HG03457 (cell line): Measurements from ENCODE around the gene CNTNAP2.
"Not testable (repeated sequence)": the region's sequence is repeated elsewhere in the genome, so short reads cannot be mapped to it uniquely, and the experiment has no call there.

ENCODE experiments used
- ATAC-seq: cut with Tn5 transposase; IDR thresholded peaks from one replicate; pipeline ENCODE4 v1.9.1; 2021; ENCODE audit warnings: moderate number of reproducible peaks; ENCODE audit not compliant: unreplicated experiment

The CNTNAP2 gene

DNA sequence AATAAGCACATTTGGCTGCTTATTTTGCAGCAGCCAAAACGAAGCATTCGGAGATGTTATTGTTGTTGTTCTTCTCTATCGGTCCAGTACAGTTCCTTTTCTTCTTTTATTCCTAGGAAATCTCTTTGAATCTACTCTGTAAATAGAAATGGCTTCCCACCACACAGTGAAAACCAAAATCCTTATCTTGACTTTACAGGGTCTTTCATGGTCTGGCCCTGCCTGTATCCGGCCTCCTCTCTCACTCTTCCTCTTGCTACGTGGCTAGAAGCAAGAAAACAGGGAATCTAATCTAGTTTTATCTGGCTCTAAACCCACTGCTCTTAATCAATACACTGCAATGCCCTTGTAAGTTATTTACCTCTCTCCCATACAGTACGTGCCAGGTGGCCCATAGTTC lies 1547.9 kb downstream of the CNTNAP2 start:
- no peak for ATAC-seq

- no peak for ATAC-seq
Measured at GRCh38 chr7:147670759-147671158, 1554.2 kb downstream of the CNTNAP2 start.

DNA sequence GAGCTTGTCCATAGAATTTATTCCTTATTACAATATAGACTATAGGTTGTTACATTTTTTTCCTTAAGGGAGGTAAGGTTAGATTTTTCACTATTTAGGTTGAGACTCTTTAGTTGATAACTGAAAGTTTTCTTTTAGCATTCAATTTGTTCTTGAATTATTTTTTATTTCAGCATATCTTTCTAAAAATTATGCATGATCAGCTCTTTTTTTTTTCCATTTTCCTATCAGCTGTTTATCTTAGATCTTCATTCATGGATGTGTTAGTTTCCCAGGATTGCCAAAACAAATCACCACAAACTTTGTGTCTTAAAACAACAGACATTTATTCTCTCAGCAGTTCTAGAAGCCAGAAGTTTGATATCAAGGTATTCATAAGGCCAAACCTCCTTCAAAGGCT lies 1558.1 kb downstream of the CNTNAP2 start:
- ATAC-seq, result no peak

DNA sequence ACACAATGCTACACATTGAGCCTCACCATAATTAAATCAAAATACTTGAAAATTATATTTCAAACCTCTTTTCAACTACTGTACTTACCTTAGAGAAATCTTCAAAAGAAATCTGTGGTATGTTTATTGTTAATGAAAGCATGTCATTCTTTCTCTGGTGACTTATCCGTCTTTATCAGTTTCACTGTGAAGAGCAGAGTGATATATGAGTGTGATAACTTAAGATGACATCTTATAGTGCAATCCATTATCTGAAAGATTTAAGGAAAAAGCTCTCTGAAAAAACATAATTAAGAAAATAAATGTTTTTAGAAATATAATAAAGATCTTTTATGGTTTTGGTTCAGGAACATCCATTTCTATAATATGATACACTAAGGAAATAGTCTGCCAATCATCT lies 1562.3 kb downstream of the CNTNAP2 start:
- no peak for ATAC-seq

- ATAC-seq, result no peak
Measured at GRCh38 chr7:147681530-147681929, 1564.9 kb downstream of the CNTNAP2 start.

DNA sequence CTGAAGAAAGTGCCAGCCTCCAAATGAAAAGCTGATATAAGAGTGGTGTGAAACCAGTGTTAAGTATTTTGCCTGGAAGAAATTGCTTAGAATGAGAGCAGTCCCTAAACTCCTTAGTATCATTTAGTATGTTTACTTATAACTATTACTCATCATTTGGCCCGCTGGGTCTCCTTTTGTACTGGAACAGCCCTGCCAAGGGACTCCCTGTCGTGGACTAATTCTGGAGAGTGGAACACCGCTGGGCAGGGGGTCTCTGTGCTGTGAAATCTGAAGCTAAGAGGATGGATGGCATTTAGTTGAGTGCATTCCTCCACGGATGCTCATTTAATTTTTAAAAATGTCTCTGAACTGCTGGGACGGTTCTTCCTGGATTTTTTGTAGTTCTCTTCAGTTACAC lies 1584.1 kb downstream of the CNTNAP2 start:
- no peak for ATAC-seq

- ATAC-seq, result no peak
Measured at GRCh38 chr7:147707926-147708325, 1591.3 kb downstream of the CNTNAP2 start.

DNA sequence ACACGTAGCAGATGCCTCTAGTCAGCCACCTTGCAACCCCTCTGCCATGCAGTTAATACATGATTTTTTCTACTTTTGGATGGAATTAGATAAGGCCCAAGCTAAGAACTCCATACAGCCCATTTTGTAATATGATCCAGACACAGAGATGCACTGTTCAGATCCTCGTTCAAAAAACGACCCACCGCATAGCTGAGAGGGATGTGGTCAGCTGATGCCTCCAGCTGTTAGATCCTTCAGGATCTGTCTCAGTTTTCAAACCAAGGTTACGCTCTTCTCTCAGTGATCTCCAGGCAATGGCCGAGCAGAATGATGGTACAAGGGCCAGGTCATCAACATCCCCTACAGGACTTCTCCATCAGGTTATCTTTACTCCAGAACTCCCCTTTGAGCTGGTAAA lies 1592.3 kb downstream of the CNTNAP2 start:
- ATAC-seq, result no peak

GRCh38 chr7:147711447-147711846 lies 1594.8 kb downstream of the CNTNAP2 start:
- no peak for ATAC-seq

- no peak for ATAC-seq
Measured at GRCh38 chr7:147721962-147722830, 1605.6 kb downstream of the CNTNAP2 start.

DNA sequence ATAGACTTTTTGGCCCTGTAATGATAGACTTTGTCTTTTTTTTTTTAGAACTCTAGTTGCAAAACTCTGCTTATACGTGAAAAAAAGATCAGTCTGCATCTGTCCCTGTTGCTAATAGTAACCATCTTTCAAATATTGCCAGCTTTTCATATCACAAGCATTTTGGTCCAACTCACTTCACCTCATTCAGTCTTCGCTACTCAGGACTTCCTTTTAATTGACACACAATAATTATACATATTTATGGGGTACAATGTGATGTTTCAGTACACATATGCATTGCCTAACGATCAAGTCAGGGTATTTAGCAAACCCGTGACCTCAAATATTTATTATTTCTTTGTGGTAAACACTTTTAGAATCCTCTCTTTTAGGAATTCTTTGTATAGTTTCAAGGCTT lies 1606.9 kb downstream of the CNTNAP2 start:
- ATAC-seq, result no peak

DNA sequence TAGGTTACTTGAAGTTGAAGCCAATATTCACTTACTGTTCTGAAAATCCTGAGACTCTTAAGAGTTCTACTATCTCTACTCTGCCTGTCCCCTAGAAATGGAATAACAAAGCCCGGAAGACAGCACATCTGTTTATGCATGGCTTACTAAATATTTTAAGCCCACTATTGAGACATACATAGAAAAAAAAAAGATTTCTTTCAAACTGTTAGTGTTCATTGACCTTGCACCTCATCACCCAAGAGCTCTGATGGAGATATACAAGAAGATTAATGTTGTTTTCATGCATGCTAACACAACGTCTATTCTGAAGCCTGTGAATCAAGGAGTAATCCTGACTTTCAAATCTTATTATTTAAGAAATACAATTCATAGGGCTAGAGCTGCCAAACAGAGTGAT lies 1614.7 kb downstream of the CNTNAP2 start:
- no peak for ATAC-seq

GRCh38 chr7:147737559-147738214 lies 1621.1 kb downstream of the CNTNAP2 start:
- not testable (repeated sequence) for ATAC-seq

GRCh38 chr7:147742301-147742700 lies 1625.7 kb downstream of the CNTNAP2 start:
- no peak for ATAC-seq

DNA sequence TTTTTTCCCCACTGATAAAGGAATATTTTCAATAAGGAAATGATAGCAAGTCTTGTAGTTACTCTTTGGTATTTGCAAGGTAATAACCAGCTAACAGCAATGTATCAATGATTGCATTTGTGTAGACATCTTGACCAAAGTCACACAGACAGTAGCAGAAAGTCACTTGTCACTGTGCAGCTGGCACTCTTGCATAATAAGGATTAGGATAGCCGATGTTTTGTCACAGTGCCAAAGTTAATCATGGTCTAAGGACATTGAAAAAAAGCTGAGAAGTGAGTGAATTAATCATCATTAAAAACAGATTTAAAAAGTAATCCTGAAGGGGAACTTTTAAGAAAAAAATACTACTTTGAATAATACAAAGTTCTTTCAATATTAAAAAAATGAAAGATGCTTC lies 1639.7 kb downstream of the CNTNAP2 start:
- no peak for ATAC-seq

- ATAC-seq, result no peak
Measured at GRCh38 chr7:147759327-147759943, 1642.8 kb downstream of the CNTNAP2 start.

GRCh38 chr7:147765301-147765700 lies 1648.7 kb downstream of the CNTNAP2 start:
- no peak for ATAC-seq

- no peak for ATAC-seq
Measured at GRCh38 chr7:147771344-147771743, 1654.7 kb downstream of the CNTNAP2 start.

GRCh38 chr7:147774461-147774860 lies 1657.9 kb downstream of the CNTNAP2 start:
- no peak for ATAC-seq

DNA sequence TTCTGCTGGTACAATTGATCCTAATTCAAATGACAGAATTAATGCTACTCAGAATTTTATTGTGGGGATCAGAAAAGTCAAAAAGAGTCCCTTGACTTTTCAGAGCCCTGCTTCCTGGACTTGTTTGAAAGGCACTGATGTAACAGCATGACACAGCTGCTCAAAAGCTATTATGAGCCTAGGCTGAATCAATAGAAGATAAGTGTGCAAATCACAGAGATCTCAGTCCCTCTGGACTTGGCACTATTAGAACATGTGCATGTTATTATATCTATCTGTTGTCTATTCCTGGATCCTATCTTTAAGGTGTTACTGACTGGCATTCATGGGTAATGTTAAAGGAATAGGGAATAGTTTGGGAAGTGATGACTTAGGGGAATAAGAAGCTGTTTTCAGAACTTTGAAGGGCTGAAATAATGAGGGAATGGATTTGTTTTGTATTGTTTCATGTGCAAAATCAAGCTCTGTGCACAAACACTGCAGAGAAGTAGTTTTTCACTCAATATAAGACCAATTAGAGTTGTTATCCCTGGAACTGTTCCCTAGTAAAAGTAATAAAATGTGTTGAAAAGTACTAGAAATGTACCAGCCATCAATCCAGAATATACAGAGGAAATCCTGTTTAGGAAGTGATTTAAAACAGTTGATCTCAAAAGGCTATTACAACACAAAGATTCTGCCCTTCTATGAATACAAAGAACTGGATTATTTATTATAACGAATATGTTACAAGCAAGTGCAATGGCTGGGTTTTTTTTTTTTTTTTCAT lies 1659.1 kb downstream of the CNTNAP2 start:
- no peak for ATAC-seq

DNA sequence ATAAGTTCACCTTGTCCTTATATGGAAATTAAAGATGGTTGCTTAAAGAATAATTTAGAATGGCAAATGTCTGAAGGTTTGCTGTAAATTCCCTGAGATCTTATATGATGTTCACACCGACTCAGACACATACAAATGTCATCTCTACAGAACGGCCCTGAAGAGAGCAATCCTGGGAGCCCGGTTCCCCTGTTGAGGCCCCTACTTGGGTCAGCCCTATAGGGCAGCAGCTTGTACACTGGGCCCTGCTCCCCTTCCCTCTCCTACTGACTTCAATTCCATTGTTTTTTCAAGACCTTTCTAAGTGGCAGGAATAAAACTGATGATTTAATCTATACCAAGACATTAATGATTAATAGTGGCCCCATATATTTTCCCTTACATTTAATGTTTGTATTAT lies 1660.7 kb downstream of the CNTNAP2 start:
- no peak for ATAC-seq
